Stimulated activated CD8-positive, alpha-beta memory T cell treated with anti-CD3 and anti-CD28 coated beads, Interleukin-12 subunit alpha, Interleukin-12 subunit beta, amount 100 ng/mL, for 1 hour (primary cell): Measurements from ENCODE around the gene ETV6.

Experiments
- DNase-seq: peaks from one replicate; pipeline ENCODE4 v3.0.0-alpha.2; 2020; ENCODE audit warnings: low read depth

Gene ETV6

DNA sequence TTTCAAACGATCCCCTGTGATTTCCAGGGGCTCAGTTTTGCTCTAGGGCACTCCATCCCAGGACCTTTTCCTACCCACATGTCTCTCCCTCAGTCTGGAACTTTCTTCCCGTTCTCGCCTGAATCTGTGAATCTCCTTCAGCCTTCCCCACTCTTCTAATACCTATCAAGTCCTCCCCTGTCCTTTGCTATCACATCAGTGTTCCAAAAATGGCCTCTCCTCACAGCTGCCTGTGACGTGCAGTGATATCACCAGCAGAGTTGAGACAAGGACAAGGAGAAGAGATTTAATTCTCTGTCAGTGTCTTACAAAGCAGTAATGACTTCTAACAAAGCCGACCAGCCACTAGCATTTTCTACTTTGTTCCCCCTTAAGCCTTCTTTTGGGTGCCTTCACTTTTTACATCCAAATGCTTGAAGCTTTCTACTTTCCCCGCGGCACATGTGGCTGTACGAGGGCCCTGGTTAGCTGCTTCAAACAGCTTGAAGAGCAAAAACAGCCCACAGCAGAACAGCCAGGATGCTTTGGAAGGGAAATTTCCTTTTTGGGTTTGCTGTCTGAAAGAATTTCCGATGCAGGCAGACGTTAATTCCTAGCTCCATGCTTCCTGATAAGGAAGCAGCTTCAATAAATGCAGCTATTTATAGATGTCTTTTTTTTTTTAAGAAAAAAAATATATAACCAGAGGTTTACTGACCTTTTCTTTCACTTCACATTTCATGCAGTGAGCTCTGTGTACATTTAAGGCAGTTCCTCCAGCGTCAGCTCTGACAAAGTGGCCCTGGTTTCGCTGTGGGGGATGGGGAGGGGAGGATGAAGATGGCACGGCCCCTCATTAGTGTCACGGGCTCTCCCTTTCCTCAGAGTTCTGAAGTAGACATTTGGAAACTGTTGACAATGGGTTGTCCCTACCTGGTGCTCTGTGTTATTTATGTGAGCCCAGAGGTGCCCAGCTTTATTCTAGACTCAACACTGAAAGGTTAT, 109.3 kb downstream of the ETV6 start:
- no peak for DNase-seq

- no peak for DNase-seq
These were observed 110.0 kb downstream of the ETV6 start for GRCh38 chr12:11759494-11759878.

- DNase-seq = no peak
These were observed 110.4 kb downstream of the ETV6 start for GRCh38 chr12:11759899-11760298.

- DNase-seq = no peak
These were observed 112.5 kb downstream of the ETV6 start for GRCh38 chr12:11761869-11762567.

DNA sequence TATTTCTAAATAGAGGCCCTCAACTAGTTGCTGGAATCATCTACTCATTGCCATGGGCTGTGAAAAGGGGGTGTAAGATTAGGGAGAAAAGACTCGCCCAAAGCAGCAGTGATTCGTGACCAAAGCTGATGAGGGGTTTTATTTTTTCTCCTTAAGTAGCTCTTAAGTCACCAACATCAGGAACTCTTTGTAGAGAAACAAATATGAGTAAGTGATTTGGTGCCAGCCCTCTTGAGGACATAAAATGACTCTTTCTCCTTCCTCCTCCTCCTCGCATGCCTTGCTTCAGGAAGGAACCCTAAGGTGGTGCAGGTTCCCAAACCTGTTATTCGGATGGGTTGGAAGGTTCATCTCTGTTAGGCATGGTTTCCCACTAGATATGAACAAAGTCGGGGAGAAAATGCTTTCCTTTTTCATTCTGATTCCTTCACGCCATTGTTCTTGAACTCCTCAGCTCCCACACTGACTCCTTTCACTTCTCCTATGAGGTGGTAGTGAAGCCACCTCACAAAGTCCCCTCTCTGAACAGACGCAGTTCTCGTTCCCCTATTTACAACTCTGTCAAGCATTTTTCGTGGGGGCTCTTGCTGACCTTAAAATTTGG, 113.4 kb downstream of the ETV6 start:
- DNase-seq = no peak

DNA sequence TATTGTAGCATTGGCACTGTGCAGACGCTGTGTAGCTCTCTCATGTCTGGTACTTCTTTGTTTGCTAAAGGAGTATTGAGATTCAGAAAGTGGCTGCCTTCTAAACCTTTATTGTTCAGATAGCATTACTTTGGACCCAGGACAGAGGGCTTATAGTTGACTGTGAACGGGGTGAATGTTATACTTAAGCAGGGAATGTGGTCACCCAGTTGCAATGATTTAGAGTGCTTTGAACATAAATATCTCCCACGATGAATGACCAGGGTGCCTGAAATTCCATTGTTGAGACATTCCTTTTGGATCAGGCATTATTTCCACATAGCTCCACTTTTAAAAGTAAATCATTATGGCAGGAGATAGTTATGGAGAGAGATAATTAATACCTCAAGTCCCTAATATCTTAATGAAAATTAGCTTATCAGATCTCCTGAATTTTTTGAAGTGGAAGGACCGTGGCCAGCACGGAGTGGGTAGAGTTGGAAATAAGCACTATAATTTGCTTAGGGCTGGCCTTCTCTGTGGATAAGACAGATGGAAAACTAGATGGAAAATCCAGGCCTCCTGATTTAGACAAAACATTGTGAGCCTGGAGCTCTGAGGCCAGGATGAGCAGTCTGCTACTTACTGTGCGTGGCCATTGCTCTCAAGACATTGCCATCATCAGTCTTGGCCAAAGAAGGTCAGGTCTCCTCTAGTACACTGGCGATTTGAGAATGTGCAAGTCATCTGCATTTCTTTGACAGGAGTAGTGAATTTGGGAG, 114.5 kb downstream of the ETV6 start:
- DNase-seq = no peak

- DNase-seq = no peak
These were observed 115.4 kb downstream of the ETV6 start for GRCh38 chr12:11764837-11765236.

DNA sequence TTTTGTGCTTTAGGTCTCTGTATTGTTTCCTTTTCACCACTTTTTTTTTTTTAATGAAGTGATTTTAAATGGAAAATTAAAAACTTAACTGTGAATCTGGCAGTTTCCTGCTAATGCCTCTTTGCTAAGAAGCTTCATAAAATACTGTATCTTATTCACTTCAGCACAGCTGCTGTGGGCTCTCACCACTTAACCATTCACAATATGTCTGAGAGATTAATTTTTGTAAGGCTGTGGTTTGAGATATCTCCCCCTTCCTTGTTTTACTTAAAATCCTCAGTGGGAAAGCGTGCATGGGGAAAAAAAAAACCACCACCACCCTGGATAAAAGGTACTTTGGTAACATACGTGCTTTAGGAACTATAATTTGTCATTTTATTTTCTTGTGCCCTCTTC, 115.9 kb downstream of the ETV6 start:
- DNase-seq = no peak

- no peak for DNase-seq
These were observed 116.6 kb downstream of the ETV6 start for GRCh38 chr12:11765817-11766794.

DNA sequence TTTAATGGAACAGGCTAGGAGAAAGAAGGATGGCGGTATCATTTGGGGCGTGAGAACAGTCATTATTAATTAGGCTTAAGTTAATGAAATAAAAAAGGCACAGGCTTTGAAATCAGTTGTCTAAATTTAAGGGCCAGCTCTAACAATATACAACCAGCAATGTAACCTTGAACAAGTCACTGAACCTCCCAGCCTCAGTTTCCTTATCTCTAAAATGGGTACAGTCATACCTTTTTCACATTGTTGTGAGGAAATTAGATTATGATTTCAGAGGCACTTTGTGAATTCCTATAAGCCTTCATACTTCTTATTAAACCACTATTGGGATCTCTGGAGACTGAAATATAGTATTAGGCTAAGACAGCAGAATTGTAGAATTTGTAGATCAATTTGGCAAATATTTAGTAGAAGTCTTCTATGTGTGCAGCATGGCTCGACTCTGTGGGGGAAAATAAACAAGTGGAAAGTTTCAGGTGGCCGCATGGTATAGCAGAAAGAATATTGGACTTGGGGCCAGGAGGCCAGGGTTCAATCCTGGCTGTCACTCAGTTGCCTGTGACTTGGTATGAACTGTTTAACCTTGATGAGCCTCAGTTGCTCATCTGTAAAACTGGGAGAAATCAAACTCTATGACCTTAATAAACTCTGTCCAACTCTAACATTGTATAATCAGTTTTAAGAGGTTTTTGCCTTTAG, 117.7 kb downstream of the ETV6 start:
- no peak for DNase-seq

- DNase-seq = no peak
These were observed 118.3 kb downstream of the ETV6 start for GRCh38 chr12:11767798-11768197.

DNA sequence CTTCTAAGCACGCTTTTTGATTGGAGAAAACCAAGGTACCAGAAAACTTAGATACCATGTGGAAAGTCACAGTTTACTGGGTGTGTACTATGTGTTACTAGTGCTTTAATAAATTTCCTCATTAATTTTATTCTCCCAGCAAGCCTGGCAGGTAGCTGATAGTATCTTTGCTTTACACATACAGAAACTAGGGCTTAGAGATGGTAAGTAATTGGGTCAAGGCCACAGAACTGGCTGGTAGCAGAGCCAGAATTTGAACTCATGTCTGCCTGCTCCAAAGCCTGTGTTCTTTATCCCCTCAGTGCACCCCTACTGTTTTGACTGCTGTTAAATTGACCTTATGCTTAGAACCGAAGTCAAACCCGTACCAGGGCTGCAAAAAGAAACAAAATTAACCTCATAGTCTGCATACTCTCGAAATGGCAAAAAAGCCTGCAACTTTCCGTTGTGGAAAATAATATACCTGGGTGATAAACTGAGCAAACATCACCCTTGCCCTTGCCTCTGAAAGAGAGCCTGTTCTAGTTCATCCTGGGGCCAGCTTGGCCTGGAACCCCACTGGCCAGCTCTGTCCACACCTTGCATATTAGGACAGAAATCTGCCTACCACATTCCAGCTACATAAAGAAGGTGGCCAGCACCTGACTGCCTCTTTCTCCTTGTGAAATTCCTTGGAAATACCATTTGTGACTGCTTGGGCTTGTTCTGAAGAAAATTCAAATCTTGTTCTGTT, 118.9 kb downstream of the ETV6 start:
- DNase-seq = no peak

DNA sequence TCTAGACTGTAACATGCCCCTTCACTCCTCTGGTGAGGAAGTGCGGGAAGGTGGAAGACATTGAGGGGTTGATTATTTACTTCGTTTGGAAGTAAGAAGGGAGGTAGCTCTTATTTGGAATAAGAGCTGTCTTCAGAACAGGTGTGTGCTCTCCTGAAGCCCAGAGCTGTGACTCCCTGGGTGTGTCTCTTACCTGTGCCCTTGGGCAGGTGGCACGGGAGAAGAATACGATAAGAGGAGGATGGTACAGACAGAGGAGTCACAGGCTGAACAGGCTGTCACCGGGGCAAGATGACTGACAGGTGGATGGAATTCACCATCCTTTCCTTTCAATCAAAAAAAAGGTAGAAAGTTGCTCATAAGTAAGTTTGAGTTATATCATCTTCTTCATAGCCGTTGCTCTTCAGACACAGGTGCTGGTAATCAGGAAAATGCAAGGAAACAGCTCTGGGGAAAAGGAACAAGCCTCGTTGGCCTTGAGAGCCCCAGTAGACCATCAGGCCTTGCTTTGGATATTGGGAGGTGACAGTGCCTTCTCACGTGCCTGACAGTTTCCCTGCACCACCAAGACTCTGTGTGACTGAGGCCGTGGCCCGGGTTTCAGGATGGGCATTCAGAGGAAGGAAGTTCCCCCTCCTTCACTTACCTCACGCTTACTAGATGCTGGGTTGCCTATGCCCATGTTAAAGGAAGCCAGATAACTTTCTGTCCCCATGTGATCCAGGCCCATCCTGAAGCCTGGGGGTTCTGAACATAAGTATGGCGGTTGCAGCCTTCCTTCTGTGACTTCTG, 120.4 kb downstream of the ETV6 start:
- DNase-seq = no peak

DNA sequence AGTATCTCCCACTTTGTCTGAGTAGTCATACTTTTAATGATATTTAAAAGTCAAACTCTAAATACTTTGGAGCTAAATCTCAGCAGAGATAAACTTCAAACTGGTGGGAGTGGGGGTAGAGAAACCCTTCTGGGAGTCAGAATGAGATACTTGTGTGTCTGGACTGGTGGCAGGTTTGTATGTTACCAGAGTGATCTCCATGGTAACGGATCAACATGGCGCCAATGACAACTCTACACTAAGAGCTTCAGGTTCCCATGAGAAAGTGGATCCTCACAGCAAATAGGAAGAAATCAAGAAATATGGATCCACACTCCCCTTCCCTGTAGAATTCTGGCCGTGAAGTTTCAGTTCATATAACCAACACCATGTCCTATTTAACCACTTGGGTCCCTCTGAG, 121.9 kb downstream of the ETV6 start:
- DNase-seq = no peak

- no peak for DNase-seq
These were observed 122.5 kb downstream of the ETV6 start for GRCh38 chr12:11771895-11772502.

GRCh38 chr12:11773889-11774677, 124.6 kb downstream of the ETV6 start:
- no peak for DNase-seq

DNA sequence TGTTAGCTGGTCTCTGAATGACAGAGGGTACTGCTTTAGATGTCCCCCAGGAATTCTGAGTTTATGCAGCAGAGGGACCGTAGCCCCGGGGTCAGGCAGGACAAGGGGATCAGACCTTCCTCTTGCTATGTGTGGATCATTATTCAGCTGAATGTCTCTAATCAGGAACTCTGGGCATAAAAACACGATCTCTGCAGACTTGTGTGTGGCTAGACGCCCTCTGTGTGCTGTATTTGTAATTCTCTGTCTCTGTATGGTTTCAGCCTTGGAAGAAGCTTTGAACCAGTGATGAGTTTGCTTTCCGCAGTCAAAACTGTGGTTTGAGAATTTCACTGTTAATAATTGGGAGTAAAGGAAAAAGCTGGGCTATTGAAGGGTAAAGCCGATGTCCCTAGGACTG, 125.3 kb downstream of the ETV6 start:
- no peak for DNase-seq

DNA sequence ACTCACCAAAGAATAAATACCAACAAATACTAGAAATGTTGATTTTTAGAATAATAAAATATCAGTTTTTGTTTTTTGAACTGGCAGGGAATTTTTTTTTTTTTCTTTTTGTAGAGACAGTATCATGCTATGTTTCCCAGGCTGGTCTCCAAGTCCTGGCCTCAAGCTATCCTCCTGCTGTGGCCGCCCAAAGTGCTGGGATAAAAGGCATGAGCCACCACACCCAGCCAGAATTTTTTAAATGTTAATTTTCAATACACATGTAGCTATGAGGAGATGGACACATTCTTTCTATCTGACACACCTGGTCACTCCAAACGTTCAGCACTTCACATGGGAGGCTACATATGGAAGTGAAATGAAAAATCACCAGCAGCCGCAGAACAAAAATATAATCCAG, 126.8 kb downstream of the ETV6 start:
- no peak for DNase-seq
